GM18511 (cell line): ENCODE data around the gene ADH4.
"Not testable (repeated sequence)": the region's sequence is repeated elsewhere in the genome, so short reads cannot be mapped to it uniquely, and the experiment has no call there.

Experiments
- ATAC-seq: cut with Tn5 transposase; IDR thresholded peaks from one replicate; pipeline ENCODE4 v1.9.1; 2021; ENCODE audit warnings: mild to moderate bottlenecking, moderate library complexity; ENCODE audit not compliant: unreplicated experiment

ADH4 gene

GRCh38 chr4:99144070-99144469 lies at the start of gene ADH4:
ADH4 (minus strand) TSS chr4:99144297; CDS start chr4:99144222, 75 bp downstream.
- no peak for ATAC-seq

- no peak for ATAC-seq
Observed at GRCh38 chr4:99190336-99190735, 46.2 kb upstream of the ADH4 start.

GRCh38 chr4:99189900-99190299 lies 45.8 kb upstream of the ADH4 start:
- ATAC-seq = not testable (repeated sequence)

DNA sequence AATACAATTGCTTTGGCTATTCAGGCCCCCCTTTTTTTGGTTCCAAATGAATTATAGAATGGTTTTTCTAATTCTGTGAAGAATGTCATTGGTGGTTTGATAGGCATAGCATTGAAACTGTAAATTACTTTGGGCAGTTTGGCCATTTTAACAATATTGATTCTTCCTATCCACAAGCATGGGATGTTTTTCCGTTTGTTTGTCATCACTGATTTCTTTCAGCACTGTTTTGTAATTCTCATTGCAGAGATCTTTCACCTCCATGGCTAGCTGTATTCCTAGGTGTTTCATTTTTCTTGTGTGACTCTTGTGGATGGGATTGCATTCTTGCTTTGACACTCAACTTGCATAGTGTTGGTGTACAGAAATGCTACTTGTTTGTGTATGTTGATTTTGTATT lies 41.9 kb upstream of the ADH4 start:
- no peak for ATAC-seq

- ATAC-seq = no peak
Observed at GRCh38 chr4:99185581-99185980, 41.5 kb upstream of the ADH4 start.

GRCh38 chr4:99180382-99181070 lies 36.4 kb upstream of the ADH4 start:
- ATAC-seq = no peak

GRCh38 chr4:99179626-99180025 lies 35.5 kb upstream of the ADH4 start:
- ATAC-seq = no peak

- ATAC-seq = no peak
Observed at GRCh38 chr4:99179178-99179577, 35.1 kb upstream of the ADH4 start.

DNA sequence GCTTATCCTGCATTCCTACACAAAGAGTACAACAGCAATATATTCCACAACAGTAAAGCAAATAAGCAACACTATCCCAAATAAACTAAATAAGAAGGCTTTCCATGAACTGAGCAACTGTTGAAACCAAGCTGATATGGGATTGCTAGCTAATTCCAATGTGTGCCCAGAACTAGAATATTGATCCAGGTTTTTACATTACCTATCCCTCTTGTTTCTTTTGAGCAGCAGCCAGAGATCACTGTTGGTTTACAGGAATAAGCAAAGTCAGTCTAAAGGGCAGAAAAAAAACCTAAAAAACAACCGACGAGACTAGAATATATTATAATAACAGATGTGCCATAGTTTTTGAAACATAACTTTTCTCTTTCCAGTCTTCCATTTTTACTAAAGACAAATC lies 22.4 kb upstream of the ADH4 start:
- no peak for ATAC-seq

DNA sequence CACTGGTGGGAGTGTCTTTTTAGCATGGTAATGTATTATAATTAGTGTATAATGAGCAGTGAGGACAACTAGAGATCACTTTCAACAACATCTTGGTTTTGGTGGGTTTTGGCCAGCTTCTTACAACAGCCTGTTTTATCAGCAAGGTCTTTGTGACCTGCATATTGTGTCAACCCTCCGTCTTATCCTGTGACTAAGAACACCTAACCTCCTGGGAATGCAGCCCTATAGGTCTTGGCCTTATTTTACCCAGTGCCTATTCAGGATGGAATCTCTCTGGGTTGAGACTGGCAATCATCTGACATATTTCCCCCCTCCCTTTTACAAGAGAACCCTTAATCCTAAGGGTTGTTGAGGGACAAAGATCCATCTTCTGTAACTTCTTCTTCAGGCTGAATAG lies 21.9 kb upstream of the ADH4 start:
- ATAC-seq = no peak

GRCh38 chr4:99161373-99162099 lies 17.4 kb upstream of the ADH4 start:
- ATAC-seq = no peak

DNA sequence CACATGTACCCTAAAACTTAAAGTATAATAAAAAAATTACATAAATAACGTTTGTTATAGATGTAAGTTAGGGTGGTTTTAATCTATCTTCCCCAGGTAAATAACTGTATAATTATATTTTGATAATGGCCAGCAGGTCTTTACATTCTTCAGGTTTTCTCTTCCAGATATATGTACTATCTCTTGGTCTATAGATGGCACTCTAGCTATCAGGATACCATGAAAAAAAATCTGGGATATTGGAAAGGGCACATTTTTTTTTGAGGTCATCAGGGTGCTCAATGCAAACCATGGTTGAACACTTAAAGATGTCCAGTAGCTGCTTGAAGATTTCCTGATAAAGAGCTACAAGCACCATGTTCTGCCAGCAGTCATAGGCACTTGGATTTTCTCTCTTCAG lies 15.6 kb upstream of the ADH4 start:
- ATAC-seq = no peak

- ATAC-seq = no peak
Observed at GRCh38 chr4:99157478-99157935, 13.4 kb upstream of the ADH4 start.

- ATAC-seq = no peak
Observed at GRCh38 chr4:99156992-99157391, 12.9 kb upstream of the ADH4 start.

DNA sequence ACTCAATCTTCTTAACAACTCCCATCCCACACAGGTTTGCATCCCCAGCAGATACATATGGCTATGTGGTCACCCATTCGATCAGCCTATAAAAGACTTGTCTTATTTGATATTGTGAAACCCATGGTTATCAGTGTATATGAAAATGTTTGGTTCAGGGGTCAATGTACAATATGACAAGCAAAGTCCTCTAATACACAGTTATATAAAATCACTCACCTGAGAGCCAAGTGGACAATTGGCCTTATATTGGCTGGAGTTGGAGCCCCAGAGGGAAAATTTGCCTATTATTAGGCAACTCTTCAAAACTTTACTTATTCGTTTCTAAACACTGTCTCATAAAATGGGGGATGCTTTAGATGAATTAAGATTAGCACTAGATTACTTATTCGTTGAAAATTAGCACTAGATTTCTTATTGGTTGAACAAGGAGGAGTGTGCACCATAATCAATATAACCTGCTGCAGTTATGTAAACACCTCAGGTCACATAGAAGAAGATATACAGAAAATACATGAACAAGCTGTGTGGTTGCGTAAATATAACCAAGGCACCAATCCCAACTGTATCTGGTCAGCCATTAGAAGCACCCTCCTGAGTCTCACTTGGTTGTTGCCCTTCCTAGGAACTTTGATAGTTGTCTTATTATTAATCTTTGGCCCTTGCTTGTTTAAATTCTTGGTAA lies 10.7 kb upstream of the ADH4 start:
- no peak for ATAC-seq

DNA sequence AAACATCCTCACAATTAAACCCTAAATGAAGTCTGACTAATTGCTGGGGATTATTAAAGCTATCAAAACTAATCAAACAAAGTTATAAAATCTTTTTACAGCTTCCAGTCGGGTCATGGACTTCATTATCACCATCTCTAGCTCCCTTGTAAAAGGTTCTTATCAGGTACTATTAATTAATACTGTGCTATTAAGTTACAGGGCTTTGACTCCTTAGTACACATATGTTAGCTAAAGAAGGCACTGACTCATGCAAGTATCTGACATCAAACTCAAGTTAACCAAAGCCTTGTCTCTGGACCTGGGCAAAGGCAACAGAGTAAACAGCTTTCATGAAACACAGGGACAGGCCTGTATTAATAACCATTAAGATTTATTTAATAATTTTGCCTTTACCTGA lies 7.9 kb upstream of the ADH4 start:
- no peak for ATAC-seq

- no peak for ATAC-seq
Observed at GRCh38 chr4:99151452-99151851, 7.4 kb upstream of the ADH4 start.

- no peak for ATAC-seq
Observed at GRCh38 chr4:99149426-99150019, 5.4 kb upstream of the ADH4 start.

DNA sequence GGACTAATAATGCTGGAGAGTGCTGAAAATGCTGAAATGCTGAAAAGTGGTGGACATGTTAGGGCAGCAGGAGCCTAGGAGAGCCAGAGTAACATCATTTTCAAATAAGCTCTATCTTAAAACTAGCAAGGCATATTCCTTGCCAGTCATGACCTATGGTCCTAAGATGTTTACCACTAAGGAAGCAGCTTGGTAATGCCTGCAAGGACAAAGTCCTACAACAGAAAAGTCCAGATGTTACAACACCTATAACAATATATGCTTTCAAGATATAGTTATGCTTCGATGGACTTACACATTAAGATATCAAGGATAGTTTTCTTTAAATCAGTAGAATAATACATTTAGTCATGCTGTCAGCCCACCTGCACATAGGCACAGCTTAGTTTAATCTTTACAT lies 4.5 kb upstream of the ADH4 start:
- no peak for ATAC-seq

- ATAC-seq = no peak
Observed at GRCh38 chr4:99144587-99144986, 490 bp upstream of the ADH4 start.

DNA sequence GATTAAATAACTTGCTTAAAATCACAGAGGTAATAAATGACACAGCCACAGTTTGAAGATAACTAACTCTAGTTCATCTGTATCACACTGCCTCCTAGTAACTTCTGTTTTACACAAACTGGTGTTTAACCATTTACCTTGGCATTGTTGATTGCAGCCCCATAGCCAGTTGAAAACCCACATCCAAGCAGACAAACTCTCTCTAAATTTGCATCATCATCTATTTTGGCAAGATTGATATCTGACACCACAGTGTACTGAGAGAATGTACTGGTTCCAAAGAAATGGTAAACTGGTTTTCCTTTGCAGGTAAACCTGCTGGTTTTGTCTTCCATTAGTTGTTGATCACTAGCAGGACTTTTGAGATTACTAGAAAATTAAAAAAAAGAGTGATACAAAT lies 7.8 kb downstream of the ADH4 start:
- no peak for ATAC-seq
